Measurements from ENCODE around the gene TSPO. TPM values are rescaled to one million over a fixed set of nuclear protein-coding genes. Genes with fewer than 3 reads are reported as not detected.

The TSPO gene
- total and polyA plus RNA-seq, 2 of the 8 experiments (the other 6 are each of a cell fraction or from before 2014, with no cell fraction given): 19.9 to 51.5 TPM

- ChIA-PET POLR2A (ENCODE audit: partially characterized antibody) (interaction anchor here (1.0 to 1.7 kb wide), 3 partner anchors 9 to 15 kb away, joined by 3 to 6 read pairs (median 4); no protein-coding TSS in a partner anchor), CTCF (ENCODE audit: partially characterized antibody) (no interaction called here)
- Histone ChIP-seq H2BK12ac (ENCODE audit: low read depth, low read length) (no peak overlapping the region), H2BK20ac (ENCODE audit: low read length) (no peak overlapping the region), H3K79me2 (ENCODE audit: control insufficient read depth in 1 of 2, insufficient read depth in 2 of 2, low read length in 2 of 2) (no peaks in the 10 kb centered on the region), H3K4ac (replicated peaks; ENCODE audit: insufficient read length, low read depth, low read length) (no peak overlapping the region), H3K27me3 (replicated peaks in 1 of 4; ENCODE audit: control insufficient read depth in 3 of 4, extremely low read depth in 1 of 4, insufficient read depth in 3 of 4, low read length in 3 of 4) (peaks cover 1 to 21% (median 14%) of the 10 kb centered on the region in 4 experiments), H3K14ac (ENCODE audit: insufficient read length) (no peak overlapping the region), H2AFZ (ENCODE audit: low read length) (no peak overlapping the region), H4K91ac (replicated peaks; ENCODE audit: insufficient read length, low read length) (no peak overlapping the region), H2BK120ac (replicated peaks; ENCODE audit: low read depth, low read length) (no peak overlapping the region), H3K9me3 (ENCODE audit: insufficient read depth in 2 of 2, low read depth in 1 of 2, low read length in 1 of 2) (no peaks in the 10 kb centered on the region), H3K23ac (ENCODE audit: insufficient read length) (no peak overlapping the region), H2BK5ac (ENCODE audit: low read depth, low read length) (no peak overlapping the region), H3K9ac (replicated peaks in 1 of 4; ENCODE audit: extremely low read depth in 1 of 4, low read depth in 3 of 4, low read length in 3 of 4) (no peak overlapping the region), H3K56ac (replicated peaks; ENCODE audit: insufficient read length, low read depth, low read length) (no peak overlapping the region), H3K36me3 (ENCODE audit: control insufficient read depth in 2 of 4, insufficient read depth in 4 of 4, low read length in 3 of 4) (no peaks in the 10 kb centered on the region), H3K4me3 (ENCODE audit: extremely low read depth in 1 of 4, insufficient read depth in 2 of 4, low read depth in 3 of 4, low read length in 4 of 4) (no peak overlapping the region), H3K18ac (ENCODE audit: extremely low read depth, low read length) (no peak overlapping the region), H4K20me1 (replicated peaks in 1 of 2; ENCODE audit: control insufficient read depth in 1 of 2, insufficient read depth in 2 of 2, low read length in 2 of 2) (peaks cover 0 to 2% of the 10 kb centered on the region in 2 experiments), H3K27ac (ENCODE audit: low read depth, low read length) (no peak overlapping the region), H2BK15ac (ENCODE audit: low read length) (no peak overlapping the region), H3K4me1 (replicated peaks in 1 of 4; ENCODE audit: control insufficient read depth in 3 of 4, insufficient read depth in 4 of 4, low read length in 3 of 4) (peaks cover 0 to 19% (median 14%) of the 10 kb centered on the region in 4 experiments; a peak in 6 of 7 replicates), H4K5ac (ENCODE audit: insufficient read length, low read depth, low read length) (no peak overlapping the region), H3K23me2 (ENCODE audit: low read depth, low read length) (peaks cover 13% of the 10 kb centered on the region; the same call in 1 of the 2 replicates), H2AK5ac (ENCODE audit: low read depth, low read length) (no peak overlapping the region), H4K8ac (ENCODE audit: extremely low read depth, insufficient read depth, low read length) (no peak overlapping the region), H3K79me1 (ENCODE audit: low read depth, low read length) (no peaks in the 10 kb centered on the region), H3K4me2 (ENCODE audit: insufficient read depth in 1 of 2, low read depth in 2 of 2, low read length in 2 of 2) (no peak overlapping the region)
- DNase-seq (ENCODE audit: low read depth in 1 of 2, low spot score in 2 of 2): no peak
- WGBS, 2 experiments (ENCODE audit: extremely low coverage in 1 of 2, insufficient coverage in 1 of 2, insufficient read length in 1 of 2, insufficient replicate concordance in 2 of 2, low coverage in 1 of 2, low lambda C conversion rate in 2 of 2, missing lambda C conversion rate in 1 of 2): 89% methylated on average over 9 of the region's 9 CpGs; no CpG with 5 or more reads in 1 of the 2 experiments
- TF ChIP-seq SRF (IDR thresholded peaks at IDR 0.05; ENCODE audit: low read depth, low read length) (no peak), TAF1 (IDR thresholded peaks at IDR 0.05; ENCODE audit: low read depth, low read length) (no peak), KDM5A (IDR thresholded peaks at IDR 0.05; ENCODE audit: low read length) (no peak), CBX8 (IDR thresholded peaks at IDR 0.05; ENCODE audit: borderline replicate concordance, low read depth, low read length) (no peak), POU5F1 (IDR thresholded peaks at IDR 0.05; ENCODE audit: low read depth, low read length) (no peak), GTF2F1 (IDR thresholded peaks at IDR 0.05; ENCODE audit: borderline replicate concordance, low read depth, low read length) (no peak), TBP (IDR thresholded peaks at IDR 0.05; ENCODE audit: low read depth, low read length) (no peak), SP4 (IDR thresholded peaks at IDR 0.05; ENCODE audit: low read length) (no peak), RAD21 (IDR thresholded peaks at IDR 0.05 in 1 of 2, conservative IDR thresholded peaks at IDR 0.05 in 1 of 2; ENCODE audit: low read depth in 2 of 2, low read length in 2 of 2) (no peak)
- FAIRE-seq: no peak
Measured at GRCh38 chr22:43153899-43154298, 2.5 kb downstream of the TSPO start.

Measured in H1 (cell line).